AG10803 (cell line): ENCODE measurements around the gene FAM89A.
A peak's percentile ranks its signal among the peaks of the same experiment; 100 is the strongest.

Experiments
- DNase-seq: peaks from one replicate; pipeline ENCODE4 v3.0.0; 2010; ENCODE audit warnings: low read depth
- H3K4me3 ChIP-seq: 2 replicates; pipeline ENCODE4 v1.5.1; 2011; ENCODE audit warnings: mild to moderate bottlenecking, low read length, control low read depth
- TF ChIP-seq, protein P1 (sequence below): conservative IDR thresholded peaks from 2 replicates; pipeline ENCODE4 v1.5.1; 2011; ENCODE audit warnings: mild to moderate bottlenecking, low read length, control low read depth, inconsistent platforms

Gene FAM89A

DNA sequence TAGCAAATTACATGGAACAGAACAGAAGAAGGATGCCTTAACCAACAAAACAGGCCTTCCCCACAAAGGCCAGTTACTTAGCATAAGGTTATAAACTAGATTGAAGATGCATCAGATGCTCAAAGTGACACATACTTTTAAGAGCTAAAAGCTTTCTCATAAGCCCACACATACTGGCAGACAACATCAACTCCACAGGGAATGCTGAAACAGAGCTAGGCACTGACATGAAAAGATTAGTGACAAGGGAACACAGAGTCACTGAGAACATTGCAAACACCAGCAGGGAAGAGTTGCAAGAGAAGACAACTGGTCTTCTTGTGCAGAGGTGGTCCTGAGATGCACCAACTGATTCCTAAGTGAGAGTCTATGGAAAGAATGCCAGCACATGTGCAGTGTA is 68.3 kb downstream of the FAM89A start:
- TF ChIP-seq, protein P1, sequence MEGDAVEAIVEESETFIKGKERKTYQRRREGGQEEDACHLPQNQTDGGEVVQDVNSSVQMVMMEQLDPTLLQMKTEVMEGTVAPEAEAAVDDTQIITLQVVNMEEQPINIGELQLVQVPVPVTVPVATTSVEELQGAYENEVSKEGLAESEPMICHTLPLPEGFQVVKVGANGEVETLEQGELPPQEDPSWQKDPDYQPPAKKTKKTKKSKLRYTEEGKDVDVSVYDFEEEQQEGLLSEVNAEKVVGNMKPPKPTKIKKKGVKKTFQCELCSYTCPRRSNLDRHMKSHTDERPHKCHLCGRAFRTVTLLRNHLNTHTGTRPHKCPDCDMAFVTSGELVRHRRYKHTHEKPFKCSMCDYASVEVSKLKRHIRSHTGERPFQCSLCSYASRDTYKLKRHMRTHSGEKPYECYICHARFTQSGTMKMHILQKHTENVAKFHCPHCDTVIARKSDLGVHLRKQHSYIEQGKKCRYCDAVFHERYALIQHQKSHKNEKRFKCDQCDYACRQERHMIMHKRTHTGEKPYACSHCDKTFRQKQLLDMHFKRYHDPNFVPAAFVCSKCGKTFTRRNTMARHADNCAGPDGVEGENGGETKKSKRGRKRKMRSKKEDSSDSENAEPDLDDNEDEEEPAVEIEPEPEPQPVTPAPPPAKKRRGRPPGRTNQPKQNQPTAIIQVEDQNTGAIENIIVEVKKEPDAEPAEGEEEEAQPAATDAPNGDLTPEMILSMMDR: no peak
- DNase-seq: no peak
- no peak overlapping the region for H3K4me3 ChIP-seq

DNA sequence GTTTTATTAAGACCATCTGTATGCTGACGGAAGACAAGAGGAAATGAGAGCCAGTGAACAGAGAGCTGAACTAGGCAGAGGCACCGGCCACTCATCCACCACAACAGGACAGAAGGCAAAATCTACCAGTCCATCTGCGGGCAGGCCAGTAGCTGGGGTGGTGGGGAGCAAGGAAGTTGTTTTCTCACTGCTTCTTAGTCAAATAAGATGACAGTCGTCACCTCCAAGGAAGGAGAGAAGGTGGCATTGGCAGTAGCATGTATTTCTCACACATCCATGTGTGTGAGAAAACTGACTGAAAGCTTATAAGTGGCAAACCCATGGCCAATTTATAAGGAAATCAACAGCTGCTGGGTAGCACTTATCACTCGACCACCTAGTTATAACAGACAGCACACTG is 69.6 kb downstream of the FAM89A start:
- no peak overlapping the region for H3K4me3 ChIP-seq
- peak; percentile 6 for DNase-seq
- TF ChIP-seq, protein P1: no peak
